Measurements from ENCODE around the gene ZNF28.
A peak's percentile ranks its signal among the peaks of the same experiment; 100 is the strongest.
"Not testable (repeated sequence)": the region's sequence is repeated elsewhere in the genome, so short reads cannot be mapped to it uniquely, and the experiment has no call there.

Gene ZNF28

DNA sequence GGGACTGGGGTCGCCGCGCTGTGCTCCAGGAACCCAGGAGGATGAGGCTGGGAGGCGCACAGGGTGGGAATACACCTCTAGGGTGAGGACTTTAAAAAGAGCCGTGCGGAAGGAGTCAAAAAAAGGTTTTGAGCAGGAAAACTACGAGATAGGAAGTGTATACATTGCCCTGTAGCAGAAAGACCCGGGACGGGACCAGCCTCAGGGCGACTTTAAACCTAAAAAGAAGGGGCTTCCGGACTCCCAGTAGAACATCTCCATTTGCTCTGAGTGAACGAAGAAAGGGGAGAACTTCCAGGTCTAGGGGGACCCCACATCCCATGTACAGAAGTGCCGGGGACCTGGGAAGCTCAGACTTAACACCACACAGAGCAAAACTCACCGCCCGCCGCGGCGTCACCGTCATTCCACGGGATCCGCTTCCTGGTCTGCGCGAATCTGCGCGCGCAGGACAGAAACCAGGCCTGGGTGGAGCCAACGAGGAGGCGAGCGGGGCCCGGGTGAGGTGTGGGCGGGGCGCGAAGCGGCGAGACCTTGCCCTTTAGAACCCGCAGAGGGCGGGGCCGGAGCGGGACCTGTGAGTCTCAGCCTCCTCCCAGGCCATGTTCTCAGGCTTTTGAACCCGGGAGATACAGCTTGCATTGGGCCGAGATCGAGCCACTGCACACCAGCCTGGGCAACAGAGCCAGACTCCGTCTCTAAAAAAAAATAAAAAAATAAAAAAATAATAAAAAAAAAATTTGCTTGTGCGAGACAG, at the start of gene ZNF28:
Gene ZNF28 (minus strand): TSS at position 430 of the 757 bp plus-strand sequence. CDS start 3,675 bp downstream, outside the sequence.
- peak; percentile 42 for DNase-seq (ENCODE audit: low spot score)

GRCh38 chr19:52868031-52868430, 46.6 kb upstream of the ZNF28 start:
- DNase-seq (ENCODE audit: low spot score): not testable (repeated sequence)

DNA sequence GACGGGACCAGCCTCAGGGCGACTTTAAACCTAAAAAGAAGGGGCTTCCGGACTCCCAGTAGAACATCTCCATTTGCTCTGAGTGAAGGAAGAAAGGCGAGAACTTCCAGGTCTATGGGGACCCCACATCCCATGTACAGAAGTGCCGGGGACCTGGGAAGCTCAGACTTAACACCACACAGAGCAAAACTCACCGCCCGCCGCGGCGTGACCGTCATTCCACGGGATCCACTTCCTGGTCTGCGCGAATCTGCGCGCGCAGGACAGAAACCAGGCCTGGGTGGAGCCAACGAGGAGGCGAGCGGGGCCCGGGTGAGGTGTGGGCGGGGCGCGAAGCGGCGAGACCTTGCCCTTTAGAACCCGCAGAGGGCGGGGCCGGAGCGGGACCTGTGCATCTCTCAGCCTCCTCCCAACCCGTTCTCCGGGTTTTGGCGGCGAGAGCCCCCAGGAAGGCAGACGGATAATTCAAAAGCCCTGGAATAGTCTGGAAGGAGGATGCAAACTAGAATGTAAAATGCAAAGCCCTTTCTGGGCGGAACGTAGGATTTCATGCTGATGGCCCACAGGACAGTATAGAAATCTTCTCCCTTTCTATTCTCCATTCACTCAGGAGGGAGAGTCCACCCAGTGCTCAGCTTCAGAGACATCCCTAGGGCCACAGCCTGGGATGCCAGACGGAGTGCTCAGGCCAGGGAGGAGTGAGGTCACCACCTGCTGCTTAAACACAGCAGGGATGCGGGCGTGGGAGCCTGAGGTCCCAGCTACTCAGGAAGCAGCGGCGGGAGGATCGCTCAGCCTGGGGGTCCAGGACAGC, 36.2 kb upstream of the ZNF28 start, which contains the start of gene ZNF468:
Gene ZNF468 (minus strand): TSS at position 242 of the 814 bp plus-strand sequence. CDS start 3,347 bp downstream, outside the sequence.
- DNase-seq (ENCODE audit: low spot score): peak; percentile 74

DNA sequence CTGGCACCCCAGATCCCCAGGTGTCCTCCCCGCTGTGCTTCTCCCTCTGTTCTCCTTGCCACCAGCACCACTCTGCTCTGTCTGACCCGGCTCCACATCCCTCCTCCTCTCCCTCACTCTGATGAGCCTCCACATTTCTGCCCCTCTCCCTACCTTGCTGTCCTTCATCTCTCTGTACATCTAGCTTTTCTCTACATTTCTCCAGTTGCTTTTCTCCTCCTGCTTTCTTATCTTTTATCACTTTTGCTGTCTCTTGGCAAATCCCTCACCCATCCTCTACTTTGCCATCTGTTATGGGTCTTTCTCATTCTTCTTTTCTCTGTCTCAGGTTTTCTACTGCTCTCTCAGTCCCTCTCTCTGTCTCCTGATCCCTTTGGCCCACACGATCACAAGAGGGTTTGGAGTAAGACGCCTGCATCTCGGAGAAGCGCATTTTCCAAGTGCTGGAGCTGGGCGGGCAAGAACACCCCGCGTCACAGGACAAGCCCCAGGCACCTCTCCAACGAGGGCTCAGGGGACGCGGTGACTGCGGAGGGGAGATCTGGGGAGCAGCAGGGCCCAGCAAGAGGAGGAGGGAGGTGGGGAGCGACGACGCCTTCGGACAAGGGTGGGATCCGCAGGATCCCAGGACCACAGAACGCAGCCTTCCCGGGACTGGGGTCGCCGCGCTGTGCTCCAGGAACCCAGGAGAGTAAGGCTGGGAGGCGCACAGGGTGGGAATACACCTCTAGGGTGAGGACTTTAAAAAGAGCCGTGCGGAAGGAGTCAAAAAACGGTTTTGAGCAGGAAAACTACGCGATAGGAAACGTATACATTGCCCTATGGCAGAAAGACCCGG, 35.3 kb upstream of the ZNF28 start:
- DNase-seq (ENCODE audit: low spot score): peak; percentile 4

DNA sequence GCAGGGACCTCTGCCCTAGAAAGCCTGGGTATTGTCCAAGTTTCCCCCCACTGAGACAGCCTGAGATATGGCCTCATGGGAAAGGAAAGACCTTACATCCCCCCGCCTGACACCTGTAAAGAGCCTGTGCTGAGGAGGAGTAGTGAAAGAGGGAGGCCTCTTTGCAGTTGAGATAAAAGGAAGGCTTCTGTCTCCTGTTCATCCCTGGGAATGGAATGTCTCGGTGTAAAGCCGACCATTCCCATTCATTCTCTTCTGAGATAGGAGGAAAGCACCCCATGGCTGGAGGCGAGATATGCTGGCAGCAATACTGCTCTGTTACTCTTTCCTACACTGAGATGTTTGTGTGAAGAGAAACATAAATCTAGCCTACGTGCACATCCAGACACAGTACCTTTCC, 25.9 kb upstream of the ZNF28 start:
- DNase-seq (ENCODE audit: low spot score): not testable (repeated sequence)

DNA sequence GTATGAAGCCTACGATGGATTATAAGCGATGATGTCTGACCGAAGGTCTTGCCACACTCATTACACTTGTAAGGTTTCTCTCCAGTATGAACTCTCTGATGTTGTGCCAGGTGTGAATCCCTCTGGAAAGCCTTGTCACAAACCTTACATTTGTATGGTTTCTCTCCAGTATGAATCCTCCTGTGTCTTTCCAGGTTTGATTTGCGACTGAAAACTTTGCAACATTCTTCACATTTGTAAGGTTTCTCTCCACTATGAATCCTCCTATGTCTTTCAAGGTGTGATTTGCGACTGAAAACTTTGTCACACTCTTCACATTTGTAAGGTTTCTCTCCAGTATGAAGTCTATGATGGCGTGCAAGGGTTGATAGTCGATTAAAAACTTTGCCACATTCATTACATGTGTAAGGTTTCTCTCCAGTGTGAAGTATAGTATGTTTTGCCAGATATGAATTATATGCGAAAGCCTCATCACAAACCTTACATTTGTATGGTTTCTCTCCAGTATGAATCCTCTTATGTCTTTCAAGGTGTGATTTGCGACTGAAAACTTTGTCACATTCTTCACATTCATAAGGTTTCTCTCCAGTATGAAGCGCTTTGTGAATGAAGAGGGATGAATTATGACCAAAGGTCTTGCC, 19.5 kb upstream of the ZNF28 start:
- DNase-seq (ENCODE audit: low spot score): not testable (repeated sequence)

- not testable (repeated sequence) for DNase-seq (ENCODE audit: low spot score)
Observed at GRCh38 chr19:52834289-52834688, 12.9 kb upstream of the ZNF28 start.

GRCh38 chr19:52833541-52833940, 12.1 kb upstream of the ZNF28 start:
- DNase-seq (ENCODE audit: low spot score): not testable (repeated sequence)

- not testable (repeated sequence) for DNase-seq (ENCODE audit: low spot score)
Observed at GRCh38 chr19:52829866-52830265, 8.4 kb upstream of the ZNF28 start.

GRCh38 chr19:52825765-52826164, 4.3 kb upstream of the ZNF28 start:
- DNase-seq (ENCODE audit: low spot score): no peak

- DNase-seq (ENCODE audit: low spot score): no peak
Observed at GRCh38 chr19:52823676-52824075, 2.2 kb upstream of the ZNF28 start.

DNA sequence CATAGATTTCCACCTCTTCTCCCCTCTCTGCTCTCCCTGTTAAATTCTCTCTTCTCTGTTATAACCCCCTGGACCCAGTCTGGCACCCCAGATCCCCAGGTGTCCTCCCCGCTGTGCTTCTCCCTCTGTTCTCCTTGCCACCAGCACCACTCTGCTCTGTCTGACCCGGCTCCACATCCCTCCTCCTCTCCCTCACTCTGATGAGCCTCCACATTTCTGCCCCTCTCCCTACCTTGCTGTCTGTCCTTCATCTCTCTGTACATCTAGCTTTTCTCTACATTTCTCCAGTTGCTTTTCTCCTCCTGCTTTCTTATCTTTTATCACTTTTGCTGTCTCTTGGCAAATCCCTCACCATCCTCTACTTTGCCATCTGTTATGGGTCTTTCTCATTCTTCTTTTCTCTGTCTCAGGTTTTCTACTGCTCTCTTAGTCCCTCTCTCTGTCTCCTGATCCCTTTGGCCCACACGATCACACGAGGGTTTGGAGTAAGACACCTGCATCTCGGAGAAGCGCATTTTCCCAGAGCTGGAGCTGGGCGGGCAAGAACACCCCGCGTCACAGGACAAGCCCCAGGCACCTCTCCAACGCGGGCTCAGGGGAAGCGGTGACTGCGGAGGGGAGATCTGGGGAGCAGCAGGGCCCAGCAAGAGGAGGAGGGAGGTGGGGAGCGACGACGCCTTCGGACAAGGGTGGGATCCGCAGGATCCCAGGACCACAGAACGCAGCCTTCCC, 795 bp downstream of the ZNF28 start:
- DNase-seq (ENCODE audit: low spot score): not testable (repeated sequence)

DNA sequence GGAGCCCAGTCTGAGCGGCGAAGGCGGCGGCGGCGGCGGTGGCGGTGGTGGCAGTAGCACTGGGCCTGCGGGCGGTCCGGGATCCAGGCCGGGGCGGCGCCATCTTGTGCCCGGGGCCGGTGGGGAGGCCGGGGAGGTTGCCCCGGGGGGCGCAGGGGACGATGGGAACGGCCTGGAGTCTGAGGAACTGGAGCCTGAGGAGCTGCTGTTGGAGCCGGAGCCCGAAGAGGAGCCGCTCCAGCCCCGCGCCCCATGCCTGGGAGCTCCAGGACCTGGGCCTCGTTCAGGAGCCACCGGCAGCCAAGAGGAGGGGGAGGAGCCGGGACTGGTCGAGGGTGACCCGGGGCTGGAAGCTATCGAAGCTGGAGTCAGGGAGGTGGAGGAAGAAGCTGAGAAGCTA, 11.6 kb downstream of the ZNF28 start:
- no peak for DNase-seq (ENCODE audit: low spot score)

- DNase-seq (ENCODE audit: low spot score): not testable (repeated sequence)
Observed at GRCh38 chr19:52799950-52800640, 21.3 kb downstream of the ZNF28 start.

DNA sequence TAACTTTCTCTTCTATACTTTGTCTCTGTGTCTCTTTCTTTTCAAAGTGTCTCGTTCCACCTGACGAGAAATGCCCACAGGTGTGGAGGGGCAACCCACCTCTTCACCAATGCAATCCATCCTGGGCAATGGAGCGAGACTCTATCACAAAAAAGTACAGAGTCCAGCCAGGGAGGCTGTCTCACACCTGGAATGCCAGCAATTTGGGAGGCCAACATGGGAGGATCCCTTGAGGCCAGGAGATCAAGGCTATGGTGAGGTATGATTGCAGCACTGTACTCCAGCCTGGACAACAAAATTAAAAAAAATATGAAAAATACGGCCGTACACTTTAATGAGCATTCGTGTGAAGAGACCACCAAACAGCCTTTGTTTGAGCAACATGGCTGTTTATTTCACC, 32.0 kb downstream of the ZNF28 start:
- DNase-seq (ENCODE audit: low spot score): no peak

GRCh38 chr19:52786464-52787354, 34.7 kb downstream of the ZNF28 start, which contains the start of gene ZNF600:
ZNF600 (minus strand) TSS chr19:52786791; CDS start chr19:52778888, 7,903 bp downstream.
- peak; percentile 69 for DNase-seq (ENCODE audit: low spot score)

GRCh38 chr19:52786078-52786463, 35.4 kb downstream of the ZNF28 start:
- DNase-seq (ENCODE audit: low spot score): no peak

DNA sequence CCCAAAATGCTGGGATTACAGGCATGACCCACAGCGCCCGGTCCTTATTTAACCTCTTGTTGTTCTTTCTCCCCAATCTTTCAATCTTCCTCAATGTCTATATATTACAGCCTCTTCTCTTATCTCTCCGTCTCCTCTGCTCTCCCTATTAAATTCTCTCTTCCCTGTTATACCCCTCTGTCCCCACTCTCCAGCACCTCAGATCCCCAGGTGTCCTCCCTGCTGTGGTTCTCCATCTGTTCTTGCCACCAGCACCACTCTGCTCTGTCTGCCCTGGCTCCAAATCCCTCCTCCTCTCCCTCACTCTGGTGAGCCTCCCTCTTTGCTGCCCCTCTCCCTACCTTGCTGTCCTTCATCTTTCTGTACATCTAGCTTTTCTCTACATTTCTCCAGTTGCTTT, 35.9 kb downstream of the ZNF28 start:
- no peak for DNase-seq (ENCODE audit: low spot score)

- not testable (repeated sequence) for DNase-seq (ENCODE audit: low spot score)
Observed at GRCh38 chr19:52782864-52783263, 38.6 kb downstream of the ZNF28 start.

All from germinal center (tissue), 1 donor.